Medulla oblongata (tissue), 1 donor: ENCODE results near the gene LIPI.
"Not testable (repeated sequence)": the region's sequence is repeated elsewhere in the genome, so short reads cannot be mapped to it uniquely, and the experiment has no call there.

ENCODE experiments used
- DNase-seq: peaks from one replicate; pipeline ENCODE4 v3.0.0-alpha.2; 2015; ENCODE audit errors: extremely low spot score

The LIPI gene

GRCh38 chr21:14210738-14211137 lies at the start of gene LIPI:
Gene LIPI (minus strand): TSS chr21:14210955. CDS start chr21:14210845, 110 bp downstream.
- no peak for DNase-seq

GRCh38 chr21:14260174-14260764 lies 49.5 kb upstream of the LIPI start:
- DNase-seq: no peak

GRCh38 chr21:14259747-14260146 lies 49.0 kb upstream of the LIPI start:
- DNase-seq: peak; percentile 86

GRCh38 chr21:14251336-14251735 lies 40.6 kb upstream of the LIPI start:
- peak; percentile 42 for DNase-seq

GRCh38 chr21:14245711-14246110 lies 35.0 kb upstream of the LIPI start:
- DNase-seq: no peak

- DNase-seq: no peak
These were observed 34.2 kb upstream of the LIPI start for GRCh38 chr21:14244911-14245310.

GRCh38 chr21:14243874-14244273 lies 33.1 kb upstream of the LIPI start:
- no peak for DNase-seq

- DNase-seq: no peak
These were observed 32.7 kb upstream of the LIPI start for GRCh38 chr21:14243461-14243860.

GRCh38 chr21:14241297-14241696 lies 30.5 kb upstream of the LIPI start:
- DNase-seq: no peak

GRCh38 chr21:14239281-14239680 lies 28.5 kb upstream of the LIPI start:
- no peak for DNase-seq

GRCh38 chr21:14236180-14236579 lies 25.4 kb upstream of the LIPI start:
- no peak for DNase-seq

- DNase-seq: no peak
These were observed 24.3 kb upstream of the LIPI start for GRCh38 chr21:14235101-14235500.

GRCh38 chr21:14229399-14229798 lies 18.6 kb upstream of the LIPI start:
- DNase-seq: no peak

- DNase-seq: no peak
These were observed 12.6 kb upstream of the LIPI start for GRCh38 chr21:14223365-14223764.

- DNase-seq: peak; percentile 87
These were observed 5.4 kb upstream of the LIPI start, which contains the start of gene RBM11 for GRCh38 chr21:14215971-14216641. Gene RBM11 (plus strand): TSS chr21:14216157. CDS start chr21:14216187, 30 bp downstream.

GRCh38 chr21:14213164-14213563 lies 2.4 kb upstream of the LIPI start:
- DNase-seq: no peak

GRCh38 chr21:14206222-14206621 lies 4.5 kb downstream of the LIPI start:
- DNase-seq: no peak

GRCh38 chr21:14166463-14167223 lies 44.1 kb downstream of the LIPI start:
- DNase-seq: not testable (repeated sequence)

- DNase-seq: no peak
These were observed 66.8 kb downstream of the LIPI start for GRCh38 chr21:14143999-14144398.

GRCh38 chr21:14124266-14124665 lies 86.5 kb downstream of the LIPI start:
- DNase-seq: no peak

- no peak for DNase-seq
These were observed 89.0 kb downstream of the LIPI start for GRCh38 chr21:14121719-14122118.

- DNase-seq: peak; percentile 81
These were observed 90.5 kb downstream of the LIPI start for GRCh38 chr21:14120091-14120734.
